Measurements from ENCODE around the gene ALMS1.

The ALMS1 gene

DNA sequence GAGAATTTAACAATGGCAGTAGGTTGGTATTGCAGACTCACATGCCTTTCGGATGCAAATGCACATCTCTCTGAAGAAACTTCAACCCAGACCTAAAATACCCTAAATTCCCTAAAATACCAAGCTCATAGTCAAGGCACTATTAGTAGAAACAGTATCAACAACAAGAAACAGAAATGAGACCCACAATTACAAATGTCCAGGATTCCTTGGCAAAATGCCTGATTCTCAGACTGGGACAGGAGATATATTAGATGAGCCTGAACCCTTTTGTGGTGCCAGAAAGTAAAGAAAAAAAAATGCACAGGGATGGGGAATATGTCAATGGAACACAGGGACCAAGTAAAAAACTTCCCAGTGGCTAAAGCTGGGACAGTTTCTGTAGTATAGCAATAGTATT is 179.3 kb downstream of the ALMS1 start:
- H3K79me1 ChIP-seq (ENCODE audit: low read depth, low read length) = no peaks in the 10 kb centered on the region
- H2BK15ac ChIP-seq (ENCODE audit: low read length) = no peak overlapping the region
- no peak overlapping the region for H3K18ac ChIP-seq (ENCODE audit: low read length)
- no peak overlapping the region for H2BK5ac ChIP-seq (ENCODE audit: low read length)
- H3K14ac ChIP-seq (ENCODE audit: low read length) = no peak overlapping the region
- H3K36me3 ChIP-seq (replicated peaks in 1 of 2; ENCODE audit: control insufficient read depth in 2 of 2, insufficient read depth in 2 of 2, low read length in 2 of 2) = peaks cover 0 to 32% of the 10 kb centered on the region in 2 donors
- H2BK12ac ChIP-seq (ENCODE audit: low read length) = no peak overlapping the region
- H3K9ac ChIP-seq (ENCODE audit: low read depth, low read length, poor library complexity) = no peak overlapping the region
- H3K27ac ChIP-seq (replicated peaks; ENCODE audit: low read length) = no peak overlapping the region
- no peak overlapping the region for H2AK5ac ChIP-seq (ENCODE audit: low read depth, low read length)
- no peak overlapping the region for H3K23ac ChIP-seq (ENCODE audit: low read depth, low read length, poor library complexity)
- H3K4me3 ChIP-seq (ENCODE audit: low read length in 2 of 2) = no peak overlapping the region
- no peak overlapping the region for H2AFZ ChIP-seq (ENCODE audit: low read length)
- no peaks in the 10 kb centered on the region for H3K9me3 ChIP-seq (replicated peaks in 1 of 2; ENCODE audit: control insufficient read depth in 2 of 2, insufficient read depth in 1 of 2, low read depth in 1 of 2, low read length in 2 of 2)
- H3K4me2 ChIP-seq (ENCODE audit: insufficient read depth, low read length, poor library complexity, severe bottlenecking) = no peak overlapping the region
- no CpG with 5 or more reads among the region's 1 CpG for WGBS, 2 donors (ENCODE audit: extremely low coverage in 2 of 2, insufficient read length in 2 of 2, insufficient replicate concordance in 1 of 2)
- no peak overlapping the region for H4K91ac ChIP-seq (ENCODE audit: low read depth, low read length, poor library complexity)
- H3K27me3 ChIP-seq (ENCODE audit: control insufficient read depth in 3 of 3, insufficient read depth in 3 of 3, low read depth in 1 of 3, low read length in 3 of 3) = no peaks in the 10 kb centered on the region
- no peak for DNase-seq (ENCODE audit: low spot score)
- no peak overlapping the region for H3K4ac ChIP-seq (ENCODE audit: low read length)
- H3K4me1 ChIP-seq (ENCODE audit: control insufficient read depth in 2 of 2, insufficient read depth in 1 of 2, low read depth in 1 of 2, low read length in 2 of 2) = peaks cover 0 to 3% of the 10 kb centered on the region in 2 donors
- no peak overlapping the region for H4K8ac ChIP-seq (ENCODE audit: low read depth, low read length)
- H2BK120ac ChIP-seq (ENCODE audit: low read depth, low read length) = no peak overlapping the region

DNA sequence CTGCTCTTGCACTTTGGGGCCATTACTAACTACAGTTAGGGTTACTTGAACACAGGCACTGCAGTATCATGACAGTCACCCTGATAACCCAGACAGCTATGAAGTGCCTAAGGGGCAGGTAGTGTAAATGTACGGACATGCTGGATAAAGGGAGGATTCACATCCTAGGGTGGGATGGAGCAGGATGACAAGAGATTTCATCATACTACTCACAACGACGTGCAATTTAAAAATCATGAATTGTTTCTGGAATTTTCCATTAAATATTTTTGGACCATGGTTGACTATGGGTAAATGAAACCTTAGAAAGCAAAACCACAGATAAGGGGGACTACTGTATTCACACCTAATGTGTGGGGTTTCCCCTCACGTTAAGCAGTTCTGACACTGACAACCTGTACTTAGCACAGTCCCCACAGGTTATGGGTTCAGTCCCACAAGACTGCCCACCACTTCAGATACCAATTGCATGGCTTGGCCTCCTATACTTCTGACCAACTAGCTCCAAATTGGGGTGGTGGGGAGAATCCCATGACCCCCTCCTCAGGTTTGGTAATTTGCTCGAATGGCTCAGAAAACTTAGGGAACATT is 180.7 kb downstream of the ALMS1 start:
- Histone ChIP-seq H3K79me1 (ENCODE audit: low read depth, low read length) (no peaks in the 10 kb centered on the region), H3K9me3 (replicated peaks in 1 of 2; ENCODE audit: control insufficient read depth in 2 of 2, insufficient read depth in 1 of 2, low read depth in 1 of 2, low read length in 2 of 2) (peaks cover 0 to 2% of the 10 kb centered on the region in 2 donors), H2BK5ac (ENCODE audit: low read length) (no peak overlapping the region), H2BK12ac (ENCODE audit: low read length) (no peak overlapping the region), H3K36me3 (replicated peaks in 1 of 2; ENCODE audit: control insufficient read depth in 2 of 2, insufficient read depth in 2 of 2, low read length in 2 of 2) (peaks cover 0 to 22% of the 10 kb centered on the region in 2 donors), H3K4me2 (ENCODE audit: insufficient read depth, low read length, poor library complexity, severe bottlenecking) (no peak overlapping the region), H4K8ac (ENCODE audit: low read depth, low read length) (no peak overlapping the region), H3K4ac (ENCODE audit: low read length) (no peak overlapping the region), H3K27ac (replicated peaks; ENCODE audit: low read length) (no peak overlapping the region), H2BK120ac (ENCODE audit: low read depth, low read length) (no peak overlapping the region), H3K27me3 (ENCODE audit: control insufficient read depth in 3 of 3, insufficient read depth in 3 of 3, low read depth in 1 of 3, low read length in 3 of 3) (no peaks in the 10 kb centered on the region), H2BK15ac (ENCODE audit: low read length) (no peak overlapping the region), H3K4me3 (ENCODE audit: low read length in 2 of 2) (no peak overlapping the region), H2AFZ (ENCODE audit: low read length) (no peak overlapping the region), H2AK5ac (ENCODE audit: low read depth, low read length) (no peak overlapping the region), H3K18ac (ENCODE audit: low read length) (no peak overlapping the region), H3K9ac (ENCODE audit: low read depth, low read length, poor library complexity) (no peak overlapping the region), H3K4me1 (ENCODE audit: control insufficient read depth in 2 of 2, insufficient read depth in 1 of 2, low read depth in 1 of 2, low read length in 2 of 2) (no peaks in the 10 kb centered on the region), H3K14ac (ENCODE audit: low read length) (no peak overlapping the region), H4K91ac (ENCODE audit: low read depth, low read length, poor library complexity) (no peak overlapping the region), H3K23ac (ENCODE audit: low read depth, low read length, poor library complexity) (no peak overlapping the region)
- DNase-seq (ENCODE audit: low spot score) = no peak
- no CpG with 5 or more reads among the region's 5 CpGs for WGBS, 2 donors (ENCODE audit: extremely low coverage in 2 of 2, insufficient read length in 2 of 2, insufficient replicate concordance in 1 of 2)

DNA sequence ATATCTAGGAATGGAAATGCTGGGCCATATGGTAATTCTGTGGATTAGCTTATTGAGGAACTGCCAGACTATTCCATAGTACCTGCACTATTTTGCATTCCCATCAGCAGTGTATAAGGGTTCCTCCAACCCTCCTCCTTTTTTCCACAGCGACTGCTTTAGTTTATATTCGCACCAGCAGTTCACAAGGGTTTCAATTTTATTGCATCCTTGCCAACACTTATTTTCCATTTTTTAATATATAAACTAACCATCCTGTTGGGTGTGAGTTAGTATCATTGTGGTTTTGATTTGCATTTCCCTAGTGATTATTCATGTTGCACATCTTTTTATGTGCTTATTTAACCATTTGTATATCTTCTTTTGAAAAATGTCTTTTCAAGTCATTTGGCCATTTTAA is 189.6 kb downstream of the ALMS1 start:
- Histone ChIP-seq H3K9me3 (replicated peaks in 1 of 2; ENCODE audit: control insufficient read depth in 2 of 2, insufficient read depth in 1 of 2, low read depth in 1 of 2, low read length in 2 of 2) (peaks cover 2 to 14% of the 10 kb centered on the region in 2 donors), H3K18ac (ENCODE audit: low read length) (no peak overlapping the region), H3K27ac (replicated peaks; ENCODE audit: low read length) (no peak overlapping the region), H3K36me3 (replicated peaks in 1 of 2; ENCODE audit: control insufficient read depth in 2 of 2, insufficient read depth in 2 of 2, low read length in 2 of 2) (peaks cover 7 to 44% of the 10 kb centered on the region in 2 donors), H3K9ac (ENCODE audit: low read depth, low read length, poor library complexity) (no peak overlapping the region), H3K79me1 (ENCODE audit: low read depth, low read length) (no peaks in the 10 kb centered on the region), H3K4ac (ENCODE audit: low read length) (no peak overlapping the region), H2BK12ac (ENCODE audit: low read length) (no peak overlapping the region), H2AK5ac (ENCODE audit: low read depth, low read length) (no peak overlapping the region), H2AFZ (ENCODE audit: low read length) (no peak overlapping the region), H2BK5ac (ENCODE audit: low read length) (no peak overlapping the region), H4K91ac (ENCODE audit: low read depth, low read length, poor library complexity) (no peak overlapping the region), H3K4me2 (ENCODE audit: insufficient read depth, low read length, poor library complexity, severe bottlenecking) (no peak overlapping the region), H3K4me3 (ENCODE audit: low read length in 2 of 2) (no peak overlapping the region), H3K27me3 (ENCODE audit: control insufficient read depth in 3 of 3, insufficient read depth in 3 of 3, low read depth in 1 of 3, low read length in 3 of 3) (no peaks in the 10 kb centered on the region), H3K23ac (ENCODE audit: low read depth, low read length, poor library complexity) (no peak overlapping the region), H3K4me1 (ENCODE audit: control insufficient read depth in 2 of 2, insufficient read depth in 1 of 2, low read depth in 1 of 2, low read length in 2 of 2) (no peaks in the 10 kb centered on the region), H4K8ac (ENCODE audit: low read depth, low read length) (no peak overlapping the region), H2BK15ac (ENCODE audit: low read length) (no peak overlapping the region), H2BK120ac (ENCODE audit: low read depth, low read length) (no peak overlapping the region), H3K14ac (ENCODE audit: low read length) (no peak overlapping the region)
- WGBS, 2 donors (ENCODE audit: extremely low coverage in 2 of 2, insufficient read length in 2 of 2, insufficient replicate concordance in 1 of 2) = no CpG with 5 or more reads among the region's 2 CpGs
- no peak for DNase-seq (ENCODE audit: low spot score)

DNA sequence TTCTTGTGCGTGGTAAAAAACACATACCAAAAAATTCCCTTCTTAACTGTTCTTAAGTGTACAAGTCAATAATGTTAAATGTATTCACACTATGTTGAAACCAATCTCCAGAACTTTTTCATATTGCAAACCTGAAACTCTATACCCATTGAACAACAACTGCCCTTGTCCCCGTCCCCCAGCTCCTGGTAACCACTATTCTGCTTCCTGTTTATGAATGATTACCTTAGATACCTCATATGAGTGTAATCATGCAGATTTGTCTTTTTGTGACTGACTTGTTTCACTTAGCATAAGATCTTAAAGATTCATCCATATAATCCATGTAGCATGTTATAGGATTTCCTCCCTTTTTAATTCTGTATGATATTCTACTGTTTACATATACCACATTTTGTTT is 196.7 kb downstream of the ALMS1 start:
- H2BK15ac ChIP-seq (ENCODE audit: low read length) = no peak overlapping the region
- no peaks in the 10 kb centered on the region for H3K27me3 ChIP-seq (ENCODE audit: control insufficient read depth in 3 of 3, insufficient read depth in 3 of 3, low read depth in 1 of 3, low read length in 3 of 3)
- WGBS, 2 donors (ENCODE audit: extremely low coverage in 2 of 2, insufficient read length in 2 of 2, insufficient replicate concordance in 1 of 2) = no CpG with 5 or more reads among the region's 2 CpGs

More for the DNA sequence above, 196.7 kb downstream of the ALMS1 start:
- no peak overlapping the region for H2AFZ ChIP-seq (ENCODE audit: low read length)
- no peak overlapping the region for H2AK5ac ChIP-seq (ENCODE audit: low read depth, low read length)
- H3K23ac ChIP-seq (ENCODE audit: low read depth, low read length, poor library complexity) = no peak overlapping the region
- no peaks in the 10 kb centered on the region for H3K4me1 ChIP-seq (ENCODE audit: control insufficient read depth in 2 of 2, insufficient read depth in 1 of 2, low read depth in 1 of 2, low read length in 2 of 2)
- DNase-seq (ENCODE audit: low spot score) = no peak
- H3K18ac ChIP-seq (ENCODE audit: low read length) = no peak overlapping the region
- no peak overlapping the region for H2BK120ac ChIP-seq (ENCODE audit: low read depth, low read length)
- H3K36me3 ChIP-seq (replicated peaks in 1 of 2; ENCODE audit: control insufficient read depth in 2 of 2, insufficient read depth in 2 of 2, low read length in 2 of 2) = peaks cover 0 to 20% of the 10 kb centered on the region in 2 donors
- no peak overlapping the region for H4K91ac ChIP-seq (ENCODE audit: low read depth, low read length, poor library complexity)
- H3K4me2 ChIP-seq (ENCODE audit: insufficient read depth, low read length, poor library complexity, severe bottlenecking) = no peak overlapping the region
- peaks cover 0 to 23% of the 10 kb centered on the region in 2 donors for H3K9me3 ChIP-seq (replicated peaks in 1 of 2; ENCODE audit: control insufficient read depth in 2 of 2, insufficient read depth in 1 of 2, low read depth in 1 of 2, low read length in 2 of 2)
- no peak overlapping the region for H2BK12ac ChIP-seq (ENCODE audit: low read length)
- H3K79me1 ChIP-seq (ENCODE audit: low read depth, low read length) = no peaks in the 10 kb centered on the region
- no peak overlapping the region for H2BK5ac ChIP-seq (ENCODE audit: low read length)
- H3K27ac ChIP-seq (replicated peaks; ENCODE audit: low read length) = no peak overlapping the region
- no peak overlapping the region for H3K14ac ChIP-seq (ENCODE audit: low read length)
- H3K9ac ChIP-seq (ENCODE audit: low read depth, low read length, poor library complexity) = no peak overlapping the region
- H3K4me3 ChIP-seq (ENCODE audit: low read length in 2 of 2) = no peak overlapping the region
- no peak overlapping the region for H3K4ac ChIP-seq (ENCODE audit: low read length)
- H4K8ac ChIP-seq (ENCODE audit: low read depth, low read length) = no peak overlapping the region

All from neuronal stem cell (in vitro differentiated cells).